K562 (cell line): ENCODE measurements around the gene PDLIM4. TPM values are rescaled to one million over a fixed set of nuclear protein-coding genes. Genes with fewer than 3 reads are reported as not detected.

Experiments
- ATAC-seq: fragments of 200-7000 bp; cut with Tn5 transposase; 3 replicates; pipeline ENCODE4 v1.9.1; 2020; ENCODE audit warnings: moderate library complexity
- BruUV-seq: library from RNA; stranded (reverse); fragments of 400-500 nt; replicated peaks from 2 replicates; lab custom pipeline; 2021; lab: Mats Ljungman, UMichigan
- CTCF ChIA-PET: fragments of 300-600 bp; formaldehyde crosslinking; extraction: SDS; loops from one replicate; lab custom pipeline; 2021; ENCODE audit warnings: low intra/inter-chr PET ratio; lab: Yijun Ruan, JAX
- POLR2A ChIA-PET: fragments of 300-600, 350-650 bp; sonication (Branson Sonifier 250); formaldehyde crosslinking; extraction: SDS; loops from one replicate; lab custom pipeline; 2021; ENCODE audit warnings: antibody characterized with exemption, inconsistent platforms; lab: Yijun Ruan, JAX
- DNase-seq, 4 experiments: peaks; one replicate each; pipeline versions ENCODE4 v3.0.0 to v3.0.0-alpha.2; 2011 to 2018; ENCODE audit warnings: low spot score in 3 of 4, mixed read lengths in 3 of 4; ENCODE audit errors: extremely low read depth in 1 of 4
- FAIRE-seq: peaks from 2 replicates; lab custom pipeline; 2011; peaks lifted over from hg19 to GRCh38; lab: Jason Lieb, UNC
- H2AFZ ChIP-seq: 2 replicates; pipeline ENCODE4 v1.6.0; 2011; ENCODE audit warnings: low read depth, low read length, control low read depth, inconsistent platforms
- H3K27ac ChIP-seq: fragments of 200-600 bp; 3 replicates; pipeline ENCODE4 v1.8.0; 2011; ENCODE audit warnings: low read depth, mild to moderate bottlenecking, control low read depth, inconsistent platforms, low read length, moderate library complexity, mixed read lengths; ENCODE audit errors: extremely low read depth
- H3K27me3 ChIP-seq, 2 experiments: fragments of 300-600 bp in 1 of 2; 2 replicates in 1 of 2; 3 replicates in 1 of 2; pipeline versions ENCODE4 v1.6.0 to v1.8.0; 2011; ENCODE audit warnings: inconsistent platforms in 2 of 2, low read length in 2 of 2, mild to moderate bottlenecking in 1 of 2, mixed read lengths in 1 of 2, moderate library complexity in 1 of 2; ENCODE audit not compliant: control insufficient read depth in 2 of 2, insufficient read depth in 2 of 2
- H3K36me3 ChIP-seq: fragments of 300-600 bp; 3 replicates; pipeline ENCODE4 v1.8.0; 2011; ENCODE audit warnings: mild to moderate bottlenecking, low read length, inconsistent platforms; ENCODE audit not compliant: control insufficient read depth, insufficient read depth
- H3K4me1 ChIP-seq, 2 experiments: fragments of 200-600 bp in 1 of 2; replicated peaks in 1 of 2; 2 replicates in 1 of 2; 3 replicates in 1 of 2; pipeline versions ENCODE4 v1.5.1 to v1.8.0; 2011; ENCODE audit warnings: inconsistent platforms in 2 of 2, low read length in 2 of 2, mild to moderate bottlenecking in 1 of 2, mixed read lengths in 1 of 2, moderate library complexity in 1 of 2; ENCODE audit not compliant: control insufficient read depth in 2 of 2, insufficient read depth in 2 of 2
- H3K4me2 ChIP-seq: 2 replicates; pipeline ENCODE4 v1.6.1; 2011; ENCODE audit warnings: low read length, control low read depth, inconsistent platforms, mixed read lengths; ENCODE audit not compliant: insufficient read depth
- H3K4me3 ChIP-seq: fragments of 200-600 bp; sonication (generic), shearing (Covaris generic); 2 replicates; pipeline ENCODE4 v1.5.1; 2016; ENCODE audit warnings: control low read depth, inconsistent platforms
- H3K79me2 ChIP-seq: fragments of 200-600 bp; 3 replicates; pipeline ENCODE4 v1.8.0; 2011; ENCODE audit warnings: low read length, inconsistent platforms; ENCODE audit not compliant: control insufficient read depth, insufficient read depth
- H3K9ac ChIP-seq, 2 experiments: 2 replicates each; pipeline versions ENCODE4 v1.6.0 to v1.6.1; 2011; ENCODE audit warnings: low read depth in 2 of 2, low read length in 2 of 2, control low read depth in 1 of 2, inconsistent platforms in 1 of 2, mild to moderate bottlenecking in 1 of 2, mixed read lengths in 1 of 2; ENCODE audit not compliant: insufficient read depth in 1 of 2
- H3K9me1 ChIP-seq: one replicate; pipeline ENCODE4 v1.6.0; 2011; ENCODE audit warnings: inconsistent platforms, mild to moderate bottlenecking, low read length, moderate library complexity; ENCODE audit not compliant: control insufficient read depth, insufficient read depth
- H3K9me3 ChIP-seq: replicated peaks from 2 replicates; pipeline ENCODE4 v1.5.1; 2011; ENCODE audit warnings: low read depth, low read length, inconsistent platforms; ENCODE audit not compliant: control insufficient read depth, insufficient read depth
- H4K20me1 ChIP-seq: replicated peaks from 2 replicates; pipeline ENCODE4 v1.6.1; 2011; ENCODE audit warnings: low read length, inconsistent platforms, mixed read lengths; ENCODE audit not compliant: control insufficient read depth, insufficient read depth
- BHLHE40 ChIP-seq: IDR thresholded peaks from 2 replicates; pipeline ENCODE4 v1.6.1; 2011; ENCODE audit warnings: low read length, improper control_type of control experiment
- CBX5 ChIP-seq: IDR thresholded peaks from 2 replicates; pipeline ENCODE4 v1.6.1; 2014; ENCODE audit warnings: low read depth, borderline replicate concordance
- ELF4 ChIP-seq: fragments of 450-650 bp; formaldehyde crosslinking; IDR thresholded peaks from 2 replicates; pipeline ENCODE4 v1.4.0; 2022; ENCODE audit warnings: missing genetic modification characterization
- GTF2E2 ChIP-seq: fragments of 200-800 bp; sonication (Bioruptor generic); IDR thresholded peaks from 2 replicates; pipeline ENCODE4 v1.6.1; 2016; ENCODE audit warnings: missing genetic modification characterization, missing compliant biosample characterization
- KHSRP ChIP-seq: fragments of 450-650 bp; IDR thresholded peaks from 2 replicates; pipeline ENCODE4 v1.6.1; 2017
- NEUROD1 ChIP-seq: fragments of 150-350 bp; IDR thresholded peaks from 2 replicates; pipeline ENCODE4 v1.6.1; 2014; ENCODE audit warnings: borderline replicate concordance, low read length, low read depth; ENCODE audit not compliant: partially characterized antibody
- PHB2 ChIP-seq: fragments of 450-650 bp; IDR thresholded peaks from 2 replicates; pipeline ENCODE4 v1.6.1; 2017; ENCODE audit warnings: low read depth
- RCOR1 ChIP-seq, 2 experiments: IDR thresholded peaks; 2 replicates each; pipeline ENCODE4 v1.6.1; 2012; ENCODE audit warnings: low read depth in 2 of 2, low read length in 2 of 2, borderline replicate concordance in 1 of 2, improper control_type of control experiment in 1 of 2
- SAFB ChIP-seq: fragments of 200-400 bp; formaldehyde crosslinking; IDR thresholded peaks from 2 replicates; pipeline ENCODE4 v1.6.1; 2017; ENCODE audit warnings: low read depth, low read length, borderline replicate concordance
- SMAD4 ChIP-seq: fragments of 250-450 bp; sonication (Bioruptor Pico); conservative IDR thresholded peaks from 2 replicates; pipeline ENCODE4 v1.8.0; 2021; ENCODE audit warnings: inconsistent platforms, mild to moderate bottlenecking, moderate library complexity
- ZBTB1 ChIP-seq: sonication (generic); formaldehyde crosslinking; IDR thresholded peaks from 2 replicates; pipeline ENCODE4 v1.8.1; 2023; ENCODE audit warnings: missing genetic modification reagents, low read depth, mild to moderate bottlenecking, borderline replicate concordance
- ZFX ChIP-seq: sonication (generic); formaldehyde crosslinking; IDR thresholded peaks from 2 replicates; pipeline ENCODE4 v1.8.0; 2022; ENCODE audit warnings: mild to moderate bottlenecking, missing genetic modification reagents, moderate library complexity
- ZNF644 ChIP-seq: fragments of 200-800 bp; sonication (Bioruptor generic); IDR thresholded peaks from 2 replicates; pipeline ENCODE4 v1.6.1; 2016; ENCODE audit warnings: low read depth, missing genetic modification characterization, missing compliant biosample characterization
- WGBS: fragments of 100-300 bp; shearing (Covaris generic); methylation state at CpG from one replicate; pipeline ENCODE4 v1.1.6; 2016; ENCODE audit warnings: low coverage, mixed read lengths; ENCODE audit not compliant: insufficient coverage; ENCODE audit errors: missing lambda C conversion rate; 5-methylcytosine and 5-hydroxymethylcytosine counted together
- in situ Hi-C: fragments of 300-500 bp; cut with MboI; formaldehyde crosslinking; loops from 4 replicates; pipeline ENCODE4 v1.15.0; 2018; ENCODE audit warnings: inconsistent platforms, mixed read lengths
- intact Hi-C: fragments of 100-400 bp; cut with micrococcal nuclease; formaldehyde crosslinking; loops from 2 replicates; pipeline ENCODE4 v1.14.2; 2022
- polyA plus RNA-seq, 8 experiments: library from polyadenylated mRNA; depleted of rRNA in 4 of 8; stranded (reverse) in 5 of 8; unstranded in 3 of 8; fragments of >200 nt; fragmentation: Nextera tagmentation in 2 of 8; fragmentation: Illumina TruSeq in 1 of 8; extraction: Ambion mirVana in 2 of 8; extraction: Trizol in 1 of 8; gene quantifications; 2 replicates each; pipeline versions ENCODE4 v1.2.1 to v1.2.3, GENCODE V29; 2011 to 2014; ENCODE audit warnings: inconsistent platforms in 1 of 8, missing spikeins in 1 of 8
- total RNA-seq, 7 experiments: library from RNA; depleted of rRNA in 6 of 7; stranded (reverse); fragments of >200 nt in 6 of 7; fragmentation: Illumina TruSeq in 2 of 7; extraction: Trizol in 2 of 7; gene quantifications; 2 replicates each; pipeline versions ENCODE4 v1.2.1 to v1.2.3, GENCODE V29; 2011 to 2021; ENCODE audit warnings: low replicate concordance in 1 of 7
- TF ChIP-seq, protein P1 (sequence below): sonication (generic); formaldehyde crosslinking; IDR thresholded peaks from 2 replicates; pipeline ENCODE4 v1.9.0; 2022; ENCODE audit warnings: mild to moderate bottlenecking, missing genetic modification reagents
- TF ChIP-seq, protein P2 (sequence below), 2 experiments: fragments of 200-800 bp in 1 of 2; sonication (Bioruptor generic) in 1 of 2; sonication (generic) in 1 of 2; formaldehyde crosslinking in 1 of 2; IDR thresholded peaks in 1 of 2; conservative IDR thresholded peaks in 1 of 2; 2 replicates each; pipeline versions ENCODE4 v1.5.0 to v1.6.1; 2016 to 2020; ENCODE audit warnings: missing compliant biosample characterization in 1 of 2, missing genetic modification characterization in 1 of 2, missing genetic modification reagents in 1 of 2
- TF ChIP-seq, protein P3 (sequence below), 2 experiments: fragments of 450-650 bp; conservative IDR thresholded peaks; 2 replicates each; pipeline ENCODE4 v1.6.1; 2017; ENCODE audit warnings: mild to moderate bottlenecking in 2 of 2, moderate library complexity in 2 of 2

PDLIM4 gene
- total and polyA plus RNA-seq, 9 of the 15 experiments (the other 6 are each of a cell fraction or from before 2014, with no cell fraction given), result 0.28 to 32.8 (median 13.1) TPM

DNA sequence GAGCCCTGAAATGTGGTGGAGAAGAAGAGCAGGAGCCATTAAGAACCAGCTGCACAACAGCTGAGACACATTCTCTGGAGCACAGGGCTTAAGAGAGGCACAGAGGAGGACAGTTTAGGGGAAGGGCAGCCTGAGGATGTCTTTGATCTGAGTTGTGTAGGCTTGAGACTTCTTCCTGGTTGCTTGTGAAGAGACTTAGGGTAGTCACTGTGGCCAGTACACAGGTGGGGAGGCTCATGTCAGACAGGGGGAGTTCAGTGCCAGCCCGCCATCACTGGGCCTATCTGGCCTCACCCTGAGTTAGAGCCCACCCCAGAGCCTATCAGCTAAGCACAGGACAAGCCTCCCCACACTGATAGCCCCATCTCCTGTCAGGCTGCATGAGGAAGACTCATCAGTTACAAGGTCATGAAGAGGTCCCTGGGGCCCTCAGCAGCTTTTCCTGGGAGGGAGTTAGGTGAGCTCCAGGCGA, 56.5 kb downstream of the PDLIM4 start (continued):
- TF ChIP-seq ZBTB1 (no peak), SAFB (no peak), SMAD4 (CRISPR knock-in tag) (peak; percentile 89)
- TF ChIP-seq, protein P1, sequence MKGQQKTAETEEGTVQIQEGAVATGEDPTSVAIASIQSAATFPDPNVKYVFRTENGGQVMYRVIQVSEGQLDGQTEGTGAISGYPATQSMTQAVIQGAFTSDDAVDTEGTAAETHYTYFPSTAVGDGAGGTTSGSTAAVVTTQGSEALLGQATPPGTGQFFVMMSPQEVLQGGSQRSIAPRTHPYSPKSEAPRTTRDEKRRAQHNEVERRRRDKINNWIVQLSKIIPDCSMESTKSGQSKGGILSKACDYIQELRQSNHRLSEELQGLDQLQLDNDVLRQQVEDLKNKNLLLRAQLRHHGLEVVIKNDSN (CRISPR knock-in tag), result no peak

DNA sequence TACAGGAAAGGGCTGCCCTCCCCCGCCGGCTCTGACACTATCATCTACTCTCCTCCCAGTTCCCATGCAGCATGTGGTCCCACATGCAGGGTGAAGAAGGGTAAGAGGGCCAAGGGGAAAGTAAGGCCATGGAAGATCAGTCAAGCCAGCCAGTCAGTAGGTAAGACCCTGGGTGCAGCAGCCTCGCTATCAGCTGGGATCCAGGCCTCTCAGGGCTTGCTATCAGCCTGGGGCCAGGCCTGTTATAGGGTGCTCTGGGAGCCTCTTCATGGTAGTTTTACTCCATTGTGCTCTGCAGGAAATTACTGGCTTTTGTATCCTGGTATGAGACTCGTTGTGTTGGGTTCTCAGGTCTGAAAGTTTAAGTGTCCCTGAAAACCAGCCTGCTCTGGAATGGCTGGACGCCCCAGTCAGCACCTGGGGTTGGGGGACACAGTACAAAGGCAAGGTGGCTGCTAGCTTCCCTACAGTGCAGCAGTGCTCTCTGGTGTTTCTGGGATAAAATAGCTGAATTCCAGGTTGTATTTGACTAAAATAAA, 58.1 kb downstream of the PDLIM4 start:
- peak overlapping the region; percentile 74 for H3K4me2 ChIP-seq
- CTCF ChIA-PET, result interaction anchor here (0.7 to 2.4 kb wide), 5 partner anchors 14 to 252 kb away, joined by 3 to 25 read pairs (median 11); no protein-coding TSS in a partner anchor
- BruUV-seq, result no TSS peak
- H3K9ac ChIP-seq, result peak overlapping the region; percentile 60 to 62; a peak in 3 of 4 replicates
- H3K27me3 ChIP-seq, result no peaks in the 10 kb centered on the region
- peaks cover 70 to 73% of the 10 kb centered on the region in 2 experiments for H3K4me1 ChIP-seq
- intact Hi-C loops (loop anchor here (1.0 to 5.0 kb wide), 6 partner anchors 43 to 250 kb away; partner anchors contain the start of gene SLC22A5), in situ Hi-C loops (loop anchor here (5.0 kb wide), 1 partner anchor 248 kb away; no protein-coding TSS in a partner anchor)
- peaks cover 5% of the 10 kb centered on the region for H3K9me1 ChIP-seq
- 6% methylated on average over 4 of the region's 5 CpGs for WGBS
- peak; percentile 98 for FAIRE-seq
- POLR2A ChIA-PET, result interaction anchor here (0.6 to 3.5 kb wide), 10 partner anchors 10 to 394 kb away, joined by 3 to 12 read pairs (median 4); no protein-coding TSS in a partner anchor
- peaks cover 38% of the 10 kb centered on the region for H3K36me3 ChIP-seq
- no peak overlapping the region for H3K4me3 ChIP-seq
- no peaks in the 10 kb centered on the region for H3K9me3 ChIP-seq
- H3K79me2 ChIP-seq, result peaks cover 20% of the 10 kb centered on the region; the same call in 1 of the 3 replicates
- peak; percentile 93 to 96 (median 95) for DNase-seq
- H3K27ac ChIP-seq, result peak overlapping the region; percentile 75
- H4K20me1 ChIP-seq, result no peaks in the 10 kb centered on the region
- ATAC-seq, result peak; percentile 82
- H2AFZ ChIP-seq, result peak overlapping the region; percentile 56
- TF ChIP-seq ELF4 (CRISPR knock-in tag) (peak; percentile 69), KHSRP (peak; percentile 40; the same call in 1 of the 2 replicates), GTF2E2 (no peak), PHB2 (peak; percentile 84; the same call in 1 of the 2 replicates), BHLHE40 (peak; percentile 31; the same call in 1 of the 2 replicates), NEUROD1 (peak; percentile 58), ZFX (peak; percentile 38), CBX5 (0 out of 2 replicates have a peak, but pooled peaks have one; percentile 52), RCOR1 (IDR thresholded peaks at IDR 0.05; ENCODE audit: borderline replicate concordance in 1 of 2, low read depth in 2 of 2, low read length in 2 of 2) (peak in 1 of 2 experiments; percentile 64; a peak in 1 of 4 replicates), ZNF644 (no peak)
- TF ChIP-seq, protein P2, sequence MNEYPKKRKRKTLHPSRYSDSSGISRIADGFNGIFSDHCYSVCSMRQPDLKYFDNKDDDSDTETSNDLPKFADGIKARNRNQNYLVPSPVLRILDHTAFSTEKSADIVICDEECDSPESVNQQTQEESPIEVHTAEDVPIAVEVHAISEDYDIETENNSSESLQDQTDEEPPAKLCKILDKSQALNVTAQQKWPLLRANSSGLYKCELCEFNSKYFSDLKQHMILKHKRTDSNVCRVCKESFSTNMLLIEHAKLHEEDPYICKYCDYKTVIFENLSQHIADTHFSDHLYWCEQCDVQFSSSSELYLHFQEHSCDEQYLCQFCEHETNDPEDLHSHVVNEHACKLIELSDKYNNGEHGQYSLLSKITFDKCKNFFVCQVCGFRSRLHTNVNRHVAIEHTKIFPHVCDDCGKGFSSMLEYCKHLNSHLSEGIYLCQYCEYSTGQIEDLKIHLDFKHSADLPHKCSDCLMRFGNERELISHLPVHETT (CRISPR knock-in tag; conservative IDR thresholded peaks at IDR 0.05 in 1 of 2, IDR thresholded peaks at IDR 0.05 in 1 of 2), result no peak
- TF ChIP-seq, protein P3, sequence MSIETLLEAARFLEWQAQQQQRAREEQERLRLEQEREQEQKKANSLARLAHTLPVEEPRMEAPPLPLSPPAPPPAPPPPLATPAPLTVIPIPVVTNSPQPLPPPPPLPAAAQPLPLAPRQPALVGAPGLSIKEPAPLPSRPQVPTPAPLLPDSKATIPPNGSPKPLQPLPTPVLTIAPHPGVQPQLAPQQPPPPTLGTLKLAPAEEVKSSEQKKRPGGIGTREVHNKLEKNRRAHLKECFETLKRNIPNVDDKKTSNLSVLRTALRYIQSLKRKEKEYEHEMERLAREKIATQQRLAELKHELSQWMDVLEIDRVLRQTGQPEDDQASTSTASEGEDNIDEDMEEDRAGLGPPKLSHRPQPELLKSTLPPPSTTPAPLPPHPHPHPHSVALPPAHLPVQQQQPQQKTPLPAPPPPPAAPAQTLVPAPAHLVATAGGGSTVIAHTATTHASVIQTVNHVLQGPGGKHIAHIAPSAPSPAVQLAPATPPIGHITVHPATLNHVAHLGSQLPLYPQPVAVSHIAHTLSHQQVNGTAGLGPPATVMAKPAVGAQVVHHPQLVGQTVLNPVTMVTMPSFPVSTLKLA (conservative IDR thresholded peaks at IDR 0.05), result peak; percentile 51 to 78; a peak in 2 of 4 replicates
